ENCODE results near the gene MEX3A. TPM values are rescaled to one million over a fixed set of nuclear protein-coding genes. Genes with fewer than 3 reads are reported as not detected.

Gene MEX3A
- total and polyA plus RNA-seq, 2 experiments from 2014 or later, result 18.5 to 38.1 TPM

DNA sequence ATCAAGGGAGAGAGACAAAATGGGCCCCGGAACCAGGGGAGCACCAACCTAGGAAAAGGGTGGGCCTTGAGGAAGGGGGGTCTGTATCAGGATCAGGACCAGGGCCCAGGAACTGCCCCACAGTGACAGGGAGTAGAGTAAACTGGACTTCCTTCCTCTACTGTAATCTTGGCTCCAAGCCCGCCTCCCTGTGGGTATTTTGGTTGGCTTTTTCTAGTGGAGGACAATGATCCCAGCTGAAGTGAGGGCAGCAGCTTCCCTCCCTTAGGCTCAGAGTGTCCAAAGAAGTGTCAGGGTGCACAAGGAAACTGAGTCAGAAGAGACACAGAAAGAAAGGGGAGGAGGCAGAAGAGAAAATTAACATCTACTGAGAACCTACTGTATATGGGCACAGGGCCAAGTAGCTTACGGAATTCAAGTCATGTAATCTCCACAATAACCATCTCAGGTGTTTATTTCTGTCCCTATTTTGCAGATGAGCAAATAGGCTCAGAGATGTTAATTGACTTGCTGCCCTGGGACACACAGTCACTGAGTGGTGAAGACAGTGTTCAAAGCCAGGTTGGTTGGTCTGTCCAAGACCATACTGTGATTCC is 33.5 kb downstream of the MEX3A start:
- Histone ChIP-seq H3K9me2 (ENCODE audit: insufficient read depth) (no peaks in the 10 kb centered on the region), H3F3A (replicated peaks; ENCODE audit: low read depth) (peaks cover 4% of the 10 kb centered on the region; the same call in 1 of the 2 replicates), H3K4me1 (ENCODE audit: insufficient read depth) (0 out of 2 replicates have a peak, but pooled peaks cover 5% of the 10 kb centered on the region), H3K4me2 (no peak overlapping the region), H3K79me2 (replicated peaks; ENCODE audit: insufficient read depth) (peaks cover 19% of the 10 kb centered on the region), H4K20me1 (replicated peaks; ENCODE audit: insufficient read depth) (peaks cover 4% of the 10 kb centered on the region), H3K4me3 (no peak overlapping the region), H2AFZ (no peak overlapping the region), H3K36me3 (ENCODE audit: insufficient read depth) (no peaks in the 10 kb centered on the region), H3K27me3 (ENCODE audit: insufficient read depth) (no peaks in the 10 kb centered on the region), H3K27ac (ENCODE audit: low read depth) (no peak overlapping the region)
- Mint-ChIP-seq H3K4me1 (peaks cover 11% of the 10 kb centered on the region), H3K27me3 (ENCODE audit: insufficient read depth, low read depth, poor library complexity) (peaks cover 13% of the 10 kb centered on the region), H3K9me3 (no peaks in the 10 kb centered on the region; the same call in 2 of the 3 replicates), H3K36me3 (ENCODE audit: low read depth) (peaks cover 50% of the 10 kb centered on the region), H3K27ac (no peak overlapping the region), H3K4me3 (no peak overlapping the region)
- DNase-seq (ENCODE audit: low spot score) (no peak), ATAC-seq (no peak)
- TF ChIP-seq, protein P1, sequence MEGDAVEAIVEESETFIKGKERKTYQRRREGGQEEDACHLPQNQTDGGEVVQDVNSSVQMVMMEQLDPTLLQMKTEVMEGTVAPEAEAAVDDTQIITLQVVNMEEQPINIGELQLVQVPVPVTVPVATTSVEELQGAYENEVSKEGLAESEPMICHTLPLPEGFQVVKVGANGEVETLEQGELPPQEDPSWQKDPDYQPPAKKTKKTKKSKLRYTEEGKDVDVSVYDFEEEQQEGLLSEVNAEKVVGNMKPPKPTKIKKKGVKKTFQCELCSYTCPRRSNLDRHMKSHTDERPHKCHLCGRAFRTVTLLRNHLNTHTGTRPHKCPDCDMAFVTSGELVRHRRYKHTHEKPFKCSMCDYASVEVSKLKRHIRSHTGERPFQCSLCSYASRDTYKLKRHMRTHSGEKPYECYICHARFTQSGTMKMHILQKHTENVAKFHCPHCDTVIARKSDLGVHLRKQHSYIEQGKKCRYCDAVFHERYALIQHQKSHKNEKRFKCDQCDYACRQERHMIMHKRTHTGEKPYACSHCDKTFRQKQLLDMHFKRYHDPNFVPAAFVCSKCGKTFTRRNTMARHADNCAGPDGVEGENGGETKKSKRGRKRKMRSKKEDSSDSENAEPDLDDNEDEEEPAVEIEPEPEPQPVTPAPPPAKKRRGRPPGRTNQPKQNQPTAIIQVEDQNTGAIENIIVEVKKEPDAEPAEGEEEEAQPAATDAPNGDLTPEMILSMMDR (conservative IDR thresholded peaks at IDR 0.05; ENCODE audit: low read depth in 2 of 2), result no peak
- TF ChIP-seq EZH2phosphoT487 (IDR thresholded peaks at IDR 0.05; ENCODE audit: unreplicated experiment) (no peak), POLR2AphosphoS5 (IDR thresholded peaks at IDR 0.05; ENCODE audit: low read depth) (no peak), CREB1 (CRISPR knock-in tag; IDR thresholded peaks at IDR 0.05; ENCODE audit: low read depth) (no peak)
- TF ChIP-seq, protein P2, sequence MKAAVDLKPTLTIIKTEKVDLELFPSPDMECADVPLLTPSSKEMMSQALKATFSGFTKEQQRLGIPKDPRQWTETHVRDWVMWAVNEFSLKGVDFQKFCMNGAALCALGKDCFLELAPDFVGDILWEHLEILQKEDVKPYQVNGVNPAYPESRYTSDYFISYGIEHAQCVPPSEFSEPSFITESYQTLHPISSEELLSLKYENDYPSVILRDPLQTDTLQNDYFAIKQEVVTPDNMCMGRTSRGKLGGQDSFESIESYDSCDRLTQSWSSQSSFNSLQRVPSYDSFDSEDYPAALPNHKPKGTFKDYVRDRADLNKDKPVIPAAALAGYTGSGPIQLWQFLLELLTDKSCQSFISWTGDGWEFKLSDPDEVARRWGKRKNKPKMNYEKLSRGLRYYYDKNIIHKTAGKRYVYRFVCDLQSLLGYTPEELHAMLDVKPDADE (IDR thresholded peaks at IDR 0.05), result no peak
- TF ChIP-seq, protein P3, sequence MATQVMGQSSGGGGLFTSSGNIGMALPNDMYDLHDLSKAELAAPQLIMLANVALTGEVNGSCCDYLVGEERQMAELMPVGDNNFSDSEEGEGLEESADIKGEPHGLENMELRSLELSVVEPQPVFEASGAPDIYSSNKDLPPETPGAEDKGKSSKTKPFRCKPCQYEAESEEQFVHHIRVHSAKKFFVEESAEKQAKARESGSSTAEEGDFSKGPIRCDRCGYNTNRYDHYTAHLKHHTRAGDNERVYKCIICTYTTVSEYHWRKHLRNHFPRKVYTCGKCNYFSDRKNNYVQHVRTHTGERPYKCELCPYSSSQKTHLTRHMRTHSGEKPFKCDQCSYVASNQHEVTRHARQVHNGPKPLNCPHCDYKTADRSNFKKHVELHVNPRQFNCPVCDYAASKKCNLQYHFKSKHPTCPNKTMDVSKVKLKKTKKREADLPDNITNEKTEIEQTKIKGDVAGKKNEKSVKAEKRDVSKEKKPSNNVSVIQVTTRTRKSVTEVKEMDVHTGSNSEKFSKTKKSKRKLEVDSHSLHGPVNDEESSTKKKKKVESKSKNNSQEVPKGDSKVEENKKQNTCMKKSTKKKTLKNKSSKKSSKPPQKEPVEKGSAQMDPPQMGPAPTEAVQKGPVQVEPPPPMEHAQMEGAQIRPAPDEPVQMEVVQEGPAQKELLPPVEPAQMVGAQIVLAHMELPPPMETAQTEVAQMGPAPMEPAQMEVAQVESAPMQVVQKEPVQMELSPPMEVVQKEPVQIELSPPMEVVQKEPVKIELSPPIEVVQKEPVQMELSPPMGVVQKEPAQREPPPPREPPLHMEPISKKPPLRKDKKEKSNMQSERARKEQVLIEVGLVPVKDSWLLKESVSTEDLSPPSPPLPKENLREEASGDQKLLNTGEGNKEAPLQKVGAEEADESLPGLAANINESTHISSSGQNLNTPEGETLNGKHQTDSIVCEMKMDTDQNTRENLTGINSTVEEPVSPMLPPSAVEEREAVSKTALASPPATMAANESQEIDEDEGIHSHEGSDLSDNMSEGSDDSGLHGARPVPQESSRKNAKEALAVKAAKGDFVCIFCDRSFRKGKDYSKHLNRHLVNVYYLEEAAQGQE (IDR thresholded peaks at IDR 0.05; ENCODE audit: unreplicated experiment), result no peak

DNA sequence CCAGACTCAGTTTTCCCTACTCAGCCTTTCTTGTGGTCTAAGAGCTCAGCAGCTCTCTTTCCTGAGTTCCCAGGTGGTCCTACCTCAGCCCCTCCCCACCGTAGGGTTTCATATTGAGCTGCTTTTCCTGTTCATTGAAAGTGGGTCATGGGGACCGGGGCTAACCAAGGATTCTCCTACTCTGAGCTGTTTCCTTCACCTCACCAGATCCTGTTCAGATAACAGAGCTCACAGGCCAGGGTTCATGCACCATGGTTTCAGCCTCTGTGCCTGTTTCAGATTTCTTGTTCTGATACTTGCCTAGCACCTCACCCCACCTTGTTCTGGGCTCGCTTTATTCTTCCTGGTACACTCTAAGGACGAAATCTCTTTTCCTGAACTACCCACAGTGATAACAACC is 37.2 kb downstream of the MEX3A start:
- peaks cover 4% of the 10 kb centered on the region; the same call in 1 of the 2 replicates for H3F3A ChIP-seq (replicated peaks; ENCODE audit: low read depth)
- H3K4me1 ChIP-seq (ENCODE audit: insufficient read depth), result no peaks in the 10 kb centered on the region
- no peak for DNase-seq (ENCODE audit: low spot score)
- 0 out of 2 replicates have a peak overlapping the region, but pooled peaks have one; percentile 3 for H3K27ac ChIP-seq (ENCODE audit: low read depth)
- H3K4me2 ChIP-seq, result no peak overlapping the region
- H3K27me3 ChIP-seq (ENCODE audit: insufficient read depth), result no peaks in the 10 kb centered on the region
- no peaks in the 10 kb centered on the region for H3K9me2 ChIP-seq (ENCODE audit: insufficient read depth)
- H3K36me3 ChIP-seq (ENCODE audit: insufficient read depth), result no peaks in the 10 kb centered on the region; the same call in 1 of the 2 replicates
- no peaks in the 10 kb centered on the region for H3K79me2 ChIP-seq (replicated peaks; ENCODE audit: insufficient read depth)
- Mint-ChIP-seq H3K27ac (no peak overlapping the region), H3K36me3 (ENCODE audit: low read depth) (peaks cover 58% of the 10 kb centered on the region), H3K4me1 (no peaks in the 10 kb centered on the region), H3K9me3 (no peaks in the 10 kb centered on the region), H3K27me3 (ENCODE audit: insufficient read depth, low read depth, poor library complexity) (peaks cover 4% of the 10 kb centered on the region), H3K4me3 (no peak overlapping the region; the same call in 2 of the 3 replicates)
- no peak for ATAC-seq
- TF ChIP-seq STAT1 (IDR thresholded peaks at IDR 0.05; ENCODE audit: unreplicated experiment) (no peak), ZNF331 (CRISPR knock-in tag; IDR thresholded peaks at IDR 0.05; ENCODE audit: low read depth) (no peak), EZH2phosphoT487 (IDR thresholded peaks at IDR 0.05; ENCODE audit: unreplicated experiment) (no peak), NANOG (IDR thresholded peaks at IDR 0.05; ENCODE audit: borderline replicate concordance) (no peak), EZH2 (IDR thresholded peaks at IDR 0.05; ENCODE audit: low read depth, unreplicated experiment) (no peak)
- TF ChIP-seq, protein P3 (IDR thresholded peaks at IDR 0.05; ENCODE audit: unreplicated experiment), result no peak
- H2AFZ ChIP-seq, result no peak overlapping the region
- no peak overlapping the region for H3K4me3 ChIP-seq
- no peaks in the 10 kb centered on the region; the same call in 1 of the 2 replicates for H4K20me1 ChIP-seq (replicated peaks; ENCODE audit: insufficient read depth)
